GM18867 (cell line): Measurements from ENCODE around the gene CYFIP1.
"Not testable (repeated sequence)": the region's sequence is repeated elsewhere in the genome, so short reads cannot be mapped to it uniquely, and the experiment has no call there.

Experiments
- ATAC-seq: cut with Tn5 transposase; IDR thresholded peaks from one replicate; pipeline ENCODE4 v1.9.1; 2021; ENCODE audit warnings: mild to moderate bottlenecking, moderate library complexity; ENCODE audit not compliant: unreplicated experiment

CYFIP1 gene

DNA sequence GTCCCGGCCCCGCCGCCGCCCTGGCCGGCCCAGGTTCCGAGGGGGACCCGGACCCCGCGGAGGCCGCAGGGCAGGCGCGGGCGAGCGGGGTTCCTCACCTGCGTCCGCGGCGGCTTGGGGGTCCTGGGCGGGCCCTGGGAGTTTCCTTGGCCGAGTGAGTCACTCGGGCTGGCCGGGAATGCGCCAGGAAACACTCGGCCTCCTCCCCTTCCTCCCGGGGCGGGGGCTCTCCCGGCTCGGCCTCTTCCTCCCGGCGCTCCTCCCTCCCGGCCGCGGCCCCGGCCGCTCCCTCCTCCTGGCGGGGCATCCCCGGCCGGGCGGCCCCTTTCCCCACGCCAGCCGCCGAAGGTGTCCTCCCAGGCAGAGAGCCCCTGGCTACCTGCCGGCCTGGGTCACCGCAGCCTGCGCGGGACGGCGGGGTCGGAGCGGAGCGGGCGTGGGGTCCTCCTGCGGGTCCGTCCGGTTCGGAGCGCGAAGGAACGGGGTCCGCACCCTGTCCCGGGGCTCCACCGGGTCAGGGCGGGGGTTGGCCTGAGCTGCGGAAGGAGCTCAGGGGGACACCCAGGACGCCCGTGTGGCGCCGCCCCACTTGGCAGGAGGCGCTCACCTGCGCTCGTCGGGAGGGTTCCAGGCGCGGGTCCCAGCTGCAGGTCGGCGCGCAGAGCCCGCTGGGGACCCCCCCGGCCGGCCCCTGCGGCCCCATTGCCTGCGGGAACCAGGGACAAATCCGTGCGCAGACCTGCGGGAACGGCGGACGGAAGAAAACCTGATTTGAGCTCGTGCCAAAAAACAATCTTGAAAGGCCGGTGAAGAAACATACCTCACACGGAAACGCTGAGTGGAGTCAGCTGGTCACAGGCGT lies at the start of gene CYFIP1:
Gene CYFIP1, minus strand, starts transcription at position 180 of the 862 bp plus-strand sequence. CDS start 33,083 bp downstream, outside the sequence.
- ATAC-seq, result peak; percentile 53

DNA sequence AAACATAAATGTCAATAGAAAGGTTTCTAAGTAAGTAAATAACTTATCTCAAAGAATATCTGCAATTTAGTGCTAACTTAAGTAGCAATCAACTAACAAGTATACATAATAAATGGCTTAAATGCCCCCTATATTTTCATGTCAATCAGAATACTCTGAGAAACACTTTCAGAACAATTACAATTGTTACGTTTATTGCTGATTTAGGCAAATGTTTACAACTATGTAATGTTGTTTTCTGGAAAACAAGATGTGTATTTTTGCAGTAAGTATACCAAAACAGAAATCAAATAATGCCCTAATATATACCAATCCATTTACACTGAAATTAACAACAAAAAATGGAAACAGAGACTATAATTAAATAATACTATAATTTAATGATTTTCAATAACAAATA lies 46.0 kb upstream of the CYFIP1 start:
- ATAC-seq, result no peak

DNA sequence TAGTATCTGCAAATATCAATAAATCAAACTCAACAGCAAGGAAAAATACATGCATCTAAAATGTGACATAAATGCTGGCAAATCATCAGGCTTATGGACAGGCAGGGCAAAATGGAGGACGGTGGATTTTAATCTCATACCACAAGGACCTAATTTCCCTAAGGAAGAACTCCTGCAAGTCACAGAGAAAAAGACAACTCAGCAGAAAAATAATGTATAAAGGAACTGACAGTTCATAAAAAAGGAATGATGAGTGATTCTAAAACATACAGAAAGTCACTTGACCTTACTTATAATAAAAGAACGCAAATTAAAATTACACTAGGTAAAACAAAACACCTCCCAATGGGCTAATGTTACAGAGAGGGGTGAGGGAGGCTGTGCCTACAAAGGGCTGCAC lies 42.0 kb upstream of the CYFIP1 start:
- no peak for ATAC-seq

DNA sequence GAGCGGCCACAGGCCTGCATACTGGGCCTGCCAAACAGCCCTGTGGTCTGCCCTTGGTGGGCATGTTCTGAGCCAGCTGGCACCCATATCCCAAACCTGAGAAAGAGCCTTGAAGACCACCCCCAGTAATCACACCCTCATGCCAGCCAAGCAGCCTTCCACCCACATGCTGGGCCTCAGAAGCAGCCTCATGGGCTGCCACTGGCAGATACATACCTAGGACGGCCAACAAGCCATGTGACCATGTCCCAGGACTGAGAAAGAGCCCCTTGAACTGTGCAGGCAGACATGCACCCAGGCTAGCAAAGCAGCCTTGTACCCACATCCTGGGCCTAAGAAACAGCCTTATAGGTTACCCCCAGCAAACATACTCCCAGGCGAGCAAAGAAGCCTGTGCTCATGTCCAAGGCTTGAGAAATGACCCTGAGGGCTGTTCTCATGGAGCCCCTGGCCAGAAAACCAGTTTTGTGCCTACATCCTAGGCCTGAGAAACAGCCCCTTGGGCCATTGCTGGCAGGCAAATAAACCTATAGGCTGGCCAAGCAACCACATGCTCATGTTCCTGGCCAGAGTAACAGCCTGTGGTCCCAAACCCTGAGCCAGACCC lies 34.3 kb upstream of the CYFIP1 start:
- ATAC-seq, result no peak

DNA sequence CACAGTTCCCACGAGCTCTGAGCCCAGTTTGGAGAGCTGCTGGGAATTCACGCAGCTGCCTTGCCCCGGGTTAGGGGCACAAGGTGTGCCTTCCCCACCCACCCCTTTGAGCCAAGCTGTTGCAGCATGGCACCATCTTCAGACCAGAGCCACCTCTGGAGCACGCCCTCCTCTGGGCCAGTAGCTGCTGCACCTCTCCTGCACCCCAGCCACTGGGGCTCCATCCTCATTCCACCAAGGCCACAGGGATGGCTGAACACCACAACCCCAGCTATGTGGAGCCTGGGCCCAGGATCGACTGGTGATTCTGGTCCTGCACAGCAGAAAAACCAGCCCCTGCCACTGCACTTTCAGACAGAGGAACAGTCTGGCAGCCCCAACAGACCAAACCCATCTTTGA lies 33.5 kb upstream of the CYFIP1 start:
- ATAC-seq, result no peak

DNA sequence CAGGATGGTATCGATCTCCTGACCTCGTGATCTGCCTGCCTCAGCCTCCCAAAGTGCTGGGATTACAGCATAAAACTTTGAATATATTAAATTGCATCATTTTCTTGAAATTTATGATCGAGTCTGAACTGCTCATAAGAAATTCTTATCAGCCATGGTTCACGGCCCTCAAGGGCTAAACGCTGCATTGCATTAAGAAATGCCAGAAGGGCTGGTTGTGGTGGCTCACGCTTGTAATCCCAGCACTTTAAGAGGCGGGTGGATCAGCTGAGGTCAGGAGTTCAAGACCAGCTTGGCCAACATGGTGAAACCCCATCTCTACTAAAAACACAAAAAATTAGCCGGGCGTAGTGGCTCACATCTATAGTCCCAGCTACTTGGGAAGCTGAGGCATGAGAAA lies 32.4 kb upstream of the CYFIP1 start:
- ATAC-seq, result not testable (repeated sequence)

DNA sequence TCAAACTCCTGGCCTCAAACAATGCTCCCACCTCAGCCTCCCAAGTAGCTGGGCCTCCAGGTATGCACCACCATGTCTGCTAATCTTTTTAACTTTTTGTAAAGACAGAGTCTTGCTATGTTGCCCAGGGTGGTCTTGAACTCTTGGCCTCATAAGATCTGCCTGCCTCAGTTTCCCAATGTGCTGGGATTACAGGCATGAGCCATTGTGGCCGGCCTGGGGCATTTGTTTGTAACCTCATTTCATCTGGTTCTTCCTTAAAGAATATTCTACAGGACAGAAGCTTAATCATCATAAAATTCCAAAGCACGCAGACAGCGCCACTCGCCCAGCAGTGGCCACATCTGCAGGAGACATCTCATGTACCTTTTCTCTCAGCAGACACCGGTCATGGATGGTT lies 23.6 kb upstream of the CYFIP1 start:
- ATAC-seq, result no peak

DNA sequence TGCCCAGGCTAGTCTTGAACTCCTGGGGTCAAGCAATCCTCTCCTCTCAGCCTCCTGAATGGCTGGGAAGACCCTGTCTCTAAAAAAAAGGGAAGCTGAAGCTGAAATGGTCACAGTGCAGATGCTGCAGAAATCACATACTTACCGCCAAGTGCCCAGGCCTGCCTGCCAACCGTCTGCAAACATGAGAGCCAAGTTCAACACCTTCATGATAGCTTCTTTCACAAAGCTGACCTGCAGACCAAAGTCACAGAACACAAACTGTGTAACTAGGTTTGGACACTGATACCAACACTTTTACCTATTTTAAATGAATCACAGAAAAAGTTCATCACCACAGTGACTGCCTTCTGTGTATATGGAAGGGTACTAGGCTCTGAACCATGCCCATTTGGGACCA lies 22.8 kb upstream of the CYFIP1 start:
- ATAC-seq, result no peak

DNA sequence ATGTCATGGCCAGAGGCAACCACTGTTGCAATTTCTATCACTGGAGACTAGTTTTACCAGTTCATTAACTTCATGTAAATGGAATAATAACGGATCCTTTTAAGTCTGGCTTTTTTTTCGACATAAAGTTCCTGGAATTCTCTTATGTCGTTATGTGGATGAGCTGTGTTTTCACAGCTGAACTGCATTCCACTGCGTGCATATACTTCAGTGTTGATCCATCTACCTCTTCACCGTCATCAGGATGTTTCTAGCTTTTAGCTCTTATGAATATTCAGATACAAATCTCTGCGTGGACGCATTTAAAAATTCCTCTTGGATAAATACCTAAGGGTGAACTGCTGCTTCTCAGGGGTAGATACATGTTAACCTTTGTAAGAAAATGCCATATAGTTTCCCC lies 15.6 kb upstream of the CYFIP1 start:
- no peak for ATAC-seq

DNA sequence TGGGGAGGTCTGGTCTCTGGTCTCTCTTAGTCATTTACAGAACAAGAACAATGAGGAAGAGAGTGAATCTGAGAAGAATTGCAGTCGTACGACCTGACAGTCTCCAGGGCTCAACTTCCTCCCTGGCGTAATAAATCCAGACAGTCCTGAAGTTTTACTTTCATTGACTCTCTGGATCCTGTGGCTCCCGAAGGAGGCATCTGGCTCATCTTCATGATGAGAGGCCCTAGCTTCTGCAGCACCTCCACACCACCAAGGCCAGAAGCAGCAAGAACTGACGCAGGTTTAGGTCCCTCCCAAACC lies 11.8 kb upstream of the CYFIP1 start:
- no peak for ATAC-seq

DNA sequence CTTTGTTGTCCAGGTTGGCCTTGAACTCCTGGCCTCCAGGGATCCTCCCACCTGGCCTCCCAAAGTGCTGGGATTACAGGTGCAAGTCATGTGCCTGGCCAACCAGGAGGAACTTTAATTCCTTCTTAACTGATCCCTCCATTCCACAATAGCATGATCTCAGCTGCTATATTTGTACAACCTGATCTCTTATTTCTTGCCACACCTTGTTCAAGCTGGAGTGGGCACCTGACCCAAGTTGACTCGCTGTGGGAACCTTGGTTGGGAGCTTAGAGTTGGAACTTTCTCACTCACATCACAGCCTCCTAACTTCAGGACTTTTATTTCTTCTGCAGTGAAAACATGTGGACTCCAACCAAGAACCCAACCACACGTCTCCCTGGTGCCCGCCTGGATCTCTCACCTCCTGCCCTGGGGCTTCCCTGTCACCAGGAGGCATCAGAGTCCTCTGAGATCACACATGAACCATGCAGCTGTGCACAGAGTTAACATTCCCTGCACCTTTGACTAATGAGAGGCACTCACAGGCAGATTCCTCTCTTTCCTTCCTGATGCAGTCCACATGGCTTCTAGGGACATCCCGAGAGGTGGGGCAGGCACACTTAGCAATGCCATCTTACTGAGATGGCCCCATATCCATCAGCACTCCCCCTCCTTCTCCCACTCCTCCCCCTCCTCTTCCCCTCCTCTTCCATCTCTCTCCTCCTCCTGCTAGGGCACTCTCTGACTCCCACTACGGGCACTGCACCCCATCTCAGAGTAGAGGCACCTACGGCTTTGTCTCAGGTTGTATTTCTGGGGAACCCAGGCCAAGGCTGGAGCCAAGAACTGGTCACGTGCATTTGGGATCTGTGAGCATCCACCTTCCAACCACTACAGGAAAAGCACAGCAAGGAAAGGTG lies 9.7 kb upstream of the CYFIP1 start:
- no peak for ATAC-seq

DNA sequence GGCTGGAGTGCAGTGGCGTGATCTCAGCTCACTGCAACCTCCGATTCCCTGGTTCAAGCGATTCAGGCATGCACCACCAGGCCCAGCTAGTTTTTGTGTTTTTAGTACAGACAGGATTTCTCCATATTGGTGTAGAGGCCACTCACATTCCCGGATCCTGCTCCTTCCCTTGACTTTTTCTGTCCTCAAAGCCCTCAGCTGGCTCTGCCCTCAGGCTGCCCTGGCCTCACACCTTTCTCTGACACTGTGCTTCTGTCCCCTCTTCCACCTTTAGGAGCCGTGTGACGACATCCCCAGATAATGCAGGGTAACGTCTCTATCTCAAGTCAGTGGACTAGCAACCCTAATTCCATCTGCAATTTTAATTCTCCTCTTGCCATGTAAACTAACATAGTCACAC lies 8.6 kb upstream of the CYFIP1 start:
- no peak for ATAC-seq

DNA sequence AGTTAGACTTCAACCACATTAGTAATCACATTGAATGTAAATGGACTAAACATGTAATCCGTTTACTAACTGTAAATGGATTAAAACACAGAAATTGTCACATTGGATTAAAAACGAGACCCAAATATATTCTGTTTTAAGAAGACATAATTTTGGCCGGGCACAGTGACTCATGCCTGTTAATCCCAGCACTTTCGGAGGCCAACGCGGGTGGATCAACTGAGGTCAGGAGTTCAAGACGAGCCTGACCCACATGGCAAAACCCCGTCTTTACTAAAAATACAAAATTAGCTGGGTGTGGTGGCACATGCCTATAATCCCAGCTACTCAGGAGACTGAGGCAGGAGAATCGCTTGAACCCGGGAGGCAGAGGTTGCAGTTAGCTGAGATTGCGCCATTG lies 1.8 kb upstream of the CYFIP1 start:
- ATAC-seq, result not testable (repeated sequence)

DNA sequence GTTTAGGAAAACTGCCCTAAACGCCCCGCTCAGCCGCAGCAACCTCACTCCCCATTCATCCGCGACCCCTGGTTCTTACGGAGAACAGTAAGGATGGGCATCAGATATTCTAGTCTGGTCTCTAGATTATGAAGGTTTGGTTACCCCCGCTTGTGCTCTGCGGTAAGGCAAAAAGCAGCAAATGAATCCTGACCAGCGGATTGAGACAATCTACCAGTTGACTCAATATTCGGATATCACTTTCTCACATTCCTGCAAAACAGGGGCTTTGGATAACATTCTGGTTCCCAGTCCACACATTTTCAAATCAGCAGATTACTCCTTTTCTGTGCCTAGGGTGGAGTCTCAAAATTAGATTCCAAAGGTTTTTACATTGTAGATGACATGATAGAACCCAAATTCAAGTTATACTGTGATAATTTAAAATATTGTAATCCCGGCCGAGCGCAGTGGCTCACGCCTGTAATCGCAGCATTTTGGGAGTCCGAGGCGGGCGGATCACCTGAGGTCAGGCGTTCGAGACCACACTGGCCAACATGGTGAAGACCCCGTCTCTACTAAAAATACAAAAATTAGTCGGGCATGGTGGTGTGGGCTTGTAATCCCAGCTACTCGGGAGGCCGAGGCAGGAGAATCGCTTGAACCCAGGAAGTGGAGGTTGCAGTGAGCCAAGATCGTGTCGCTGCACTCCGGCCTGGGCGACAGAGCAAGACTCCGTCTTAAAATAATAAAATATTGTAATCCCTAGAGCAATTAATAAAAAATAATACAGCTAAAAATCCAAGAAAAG lies 1.1 kb upstream of the CYFIP1 start:
- ATAC-seq, result no peak

DNA sequence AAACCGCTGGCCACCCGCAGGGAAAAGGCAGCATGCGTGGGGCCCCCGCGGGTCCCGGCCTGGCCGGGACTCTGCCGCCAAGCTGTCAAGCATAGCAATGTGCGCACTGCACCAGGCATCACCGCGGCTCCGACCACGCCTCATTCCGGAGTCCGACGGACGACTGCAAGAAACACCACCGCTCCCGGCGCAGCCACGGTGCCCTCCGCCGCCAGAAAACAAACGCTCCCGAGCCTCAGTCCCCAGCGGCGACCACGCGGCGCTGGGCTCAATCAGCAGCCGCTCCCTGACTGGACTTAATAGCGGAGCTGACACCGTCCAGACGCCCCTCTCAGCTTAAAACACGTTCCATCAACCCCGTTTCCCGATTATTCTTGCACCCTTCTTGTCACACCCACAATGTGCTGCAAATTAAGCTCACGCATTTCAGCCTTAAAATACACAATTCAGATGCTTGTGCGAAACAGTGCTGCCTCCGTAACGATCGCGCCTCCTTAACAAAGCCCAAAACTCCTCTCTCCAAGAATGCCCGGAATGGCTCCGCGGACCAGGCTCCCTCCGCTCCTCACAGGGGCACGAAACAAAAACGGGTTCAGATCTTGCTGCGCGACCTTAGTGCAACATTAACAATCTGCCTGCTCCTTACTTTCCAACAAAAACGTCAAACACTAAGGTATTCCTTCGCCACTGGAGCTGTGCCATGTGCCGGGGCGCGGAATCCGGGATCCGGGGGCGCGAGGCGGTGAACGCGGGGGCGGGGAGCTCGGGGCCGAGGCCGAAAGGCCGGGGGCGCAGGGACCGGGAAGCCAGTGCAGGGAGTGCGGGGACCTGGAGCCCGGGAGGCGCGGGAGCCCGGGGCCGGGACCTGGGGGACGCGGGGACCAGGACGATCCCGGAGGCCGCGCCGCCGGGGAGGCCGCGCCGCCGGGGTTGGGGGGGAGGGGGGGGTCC lies 655 bp downstream of the CYFIP1 start:
- ATAC-seq, result peak; percentile 52

DNA sequence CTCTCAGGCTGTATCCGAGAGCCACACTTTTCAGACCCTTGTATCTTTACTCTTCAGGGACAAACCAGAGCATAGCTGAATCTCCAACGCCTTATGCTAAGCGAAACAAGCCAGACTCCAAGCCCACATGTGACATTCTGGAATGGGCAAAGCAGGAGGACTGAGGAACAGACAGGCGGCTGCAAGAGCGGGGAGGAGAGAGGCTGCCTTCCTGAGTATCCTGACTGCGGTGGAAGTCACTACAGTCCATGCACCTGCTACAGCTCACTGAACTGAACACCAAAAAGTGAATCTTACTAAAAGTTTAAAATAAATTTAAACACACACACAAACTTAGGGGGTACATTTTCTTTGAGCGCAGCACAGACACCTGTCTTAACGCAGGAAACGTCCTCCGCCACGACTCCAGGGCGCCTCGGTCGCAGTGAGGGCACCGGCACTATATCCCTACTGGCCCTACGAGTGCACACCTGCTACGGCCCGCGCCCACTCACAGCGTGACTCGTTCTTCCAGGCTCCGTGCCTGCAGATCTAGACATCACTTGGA lies 1.4 kb downstream of the CYFIP1 start:
- peak; percentile 39 for ATAC-seq

DNA sequence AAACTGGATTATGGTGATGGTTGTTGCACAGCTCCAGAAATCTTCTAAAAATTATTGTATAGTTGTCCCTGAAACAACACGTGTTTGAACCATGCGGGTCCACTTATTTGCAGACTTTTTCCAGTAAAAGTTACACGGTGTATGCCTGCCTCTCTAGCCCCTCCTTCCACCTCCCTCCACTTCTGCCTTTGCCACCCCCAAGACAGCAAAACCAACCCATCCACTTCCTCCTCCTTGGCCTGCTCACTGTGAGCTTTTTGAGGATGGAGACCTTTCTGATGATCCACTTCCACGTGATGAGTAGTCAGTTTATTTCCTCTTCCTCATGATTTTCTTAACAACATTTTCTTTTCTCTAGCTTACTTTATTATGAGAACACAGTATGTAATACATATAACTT lies 5.4 kb downstream of the CYFIP1 start:
- ATAC-seq, result no peak

DNA sequence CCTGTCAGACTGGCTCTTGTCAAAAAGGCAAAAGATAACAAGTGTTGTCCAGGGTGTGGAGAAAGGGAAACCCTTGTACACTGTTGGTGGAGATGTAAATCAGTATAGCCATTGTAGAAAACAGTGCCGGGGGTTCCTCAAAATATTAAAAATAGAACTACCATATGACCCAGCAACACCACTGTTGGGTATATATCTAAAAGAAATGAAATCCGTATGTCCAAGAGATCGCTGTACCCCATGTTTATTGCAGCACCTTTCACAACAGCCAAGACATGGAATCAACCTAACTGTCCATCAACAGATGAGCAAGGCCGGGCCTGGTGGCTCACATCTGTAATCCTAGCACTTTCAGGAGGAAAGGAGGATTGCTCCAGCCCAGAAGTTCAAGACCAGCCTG lies 6.2 kb downstream of the CYFIP1 start:
- no peak for ATAC-seq

DNA sequence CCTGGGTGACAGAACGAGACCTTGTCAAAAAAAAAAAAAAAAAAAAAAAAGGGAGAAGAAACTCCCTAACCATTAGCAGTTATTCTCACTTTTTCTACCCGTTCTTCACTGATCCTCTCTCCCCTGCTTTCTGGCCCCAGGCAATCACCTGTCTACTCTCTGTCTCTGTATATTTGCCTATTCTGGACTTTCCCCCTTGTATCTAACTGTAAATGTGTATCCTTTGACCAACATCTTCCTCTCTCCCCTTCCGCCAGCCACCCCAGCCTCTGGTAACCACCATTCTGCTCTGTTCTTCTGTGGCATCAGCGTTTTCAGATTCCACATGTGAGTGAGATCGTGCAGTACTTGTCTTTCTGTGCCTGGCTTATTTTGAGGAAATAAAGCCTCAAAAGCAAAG lies 6.9 kb downstream of the CYFIP1 start:
- ATAC-seq, result peak; percentile 42
